NCI-H2196 treated with DMSO at 0.1 percent for 48 hours (cell line): ENCODE results near the gene RGL3.
"Not testable (repeated sequence)": the region's sequence is repeated elsewhere in the genome, so short reads cannot be mapped to it uniquely, and the experiment has no call there.

Experiments
- DNase-seq: peaks from one replicate; lab custom pipeline; 2025; ENCODE audit not compliant: unreplicated experiment; lab: John Stamatoyannopoulos, UW

RGL3 gene, protein sequence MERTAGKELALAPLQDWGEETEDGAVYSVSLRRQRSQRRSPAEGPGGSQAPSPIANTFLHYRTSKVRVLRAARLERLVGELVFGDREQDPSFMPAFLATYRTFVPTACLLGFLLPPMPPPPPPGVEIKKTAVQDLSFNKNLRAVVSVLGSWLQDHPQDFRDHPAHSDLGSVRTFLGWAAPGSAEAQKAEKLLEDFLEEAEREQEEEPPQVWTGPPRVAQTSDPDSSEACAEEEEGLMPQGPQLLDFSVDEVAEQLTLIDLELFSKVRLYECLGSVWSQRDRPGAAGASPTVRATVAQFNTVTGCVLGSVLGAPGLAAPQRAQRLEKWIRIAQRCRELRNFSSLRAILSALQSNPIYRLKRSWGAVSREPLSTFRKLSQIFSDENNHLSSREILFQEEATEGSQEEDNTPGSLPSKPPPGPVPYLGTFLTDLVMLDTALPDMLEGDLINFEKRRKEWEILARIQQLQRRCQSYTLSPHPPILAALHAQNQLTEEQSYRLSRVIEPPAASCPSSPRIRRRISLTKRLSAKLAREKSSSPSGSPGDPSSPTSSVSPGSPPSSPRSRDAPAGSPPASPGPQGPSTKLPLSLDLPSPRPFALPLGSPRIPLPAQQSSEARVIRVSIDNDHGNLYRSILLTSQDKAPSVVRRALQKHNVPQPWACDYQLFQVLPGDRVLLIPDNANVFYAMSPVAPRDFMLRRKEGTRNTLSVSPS

DNA sequence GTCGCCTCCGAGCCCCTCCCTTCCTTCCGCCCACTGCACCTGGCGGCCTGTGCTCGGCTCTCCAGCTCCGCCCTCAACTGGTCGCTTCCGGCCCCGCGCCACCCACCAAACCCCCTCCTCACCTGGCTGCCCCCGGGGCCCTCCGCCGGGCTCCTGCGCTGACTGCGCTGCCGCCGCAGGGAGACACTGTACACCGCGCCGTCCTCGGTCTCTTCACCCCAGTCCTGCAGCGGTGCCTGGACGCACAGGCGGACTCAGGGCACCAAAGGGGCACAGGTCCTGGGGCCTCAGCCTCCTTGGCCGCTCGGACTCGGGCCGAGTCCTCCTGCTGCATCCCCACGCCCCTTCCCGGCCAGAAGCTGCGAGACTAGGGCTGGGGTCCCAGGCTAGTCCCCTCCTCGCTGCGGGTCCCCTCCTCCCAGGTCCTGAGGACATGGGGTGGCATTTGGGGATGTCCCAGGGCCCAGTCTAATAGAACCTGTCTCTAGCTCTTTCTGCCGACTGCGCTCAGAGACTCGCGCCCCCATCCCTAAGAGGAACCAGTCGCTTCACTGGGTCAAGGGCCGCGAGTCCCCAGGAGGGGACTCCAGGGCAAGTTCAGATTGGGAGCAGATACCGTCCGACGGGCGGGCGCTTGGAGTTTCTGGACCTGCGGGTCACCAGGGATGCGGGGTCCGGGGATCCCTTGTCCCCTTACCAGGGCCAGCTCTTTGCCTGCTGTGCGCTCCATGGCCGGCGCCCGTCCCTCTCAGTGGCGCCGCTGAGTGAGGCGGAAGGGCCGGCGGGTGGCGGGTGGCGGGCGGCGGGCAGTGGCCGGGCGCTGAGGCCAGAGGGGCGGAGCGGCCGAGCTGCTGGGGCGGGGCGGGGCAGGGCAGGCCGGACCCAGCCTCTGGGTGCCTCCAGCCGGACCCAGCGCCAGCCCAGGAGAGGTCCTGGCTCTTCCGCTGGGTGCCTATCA, at the start of gene RGL3:
RGL3 (minus strand) TSS at position 766 of the 958 bp plus-strand sequence; CDS start at position 730, 36 bp downstream.
- DNase-seq = peak; percentile 54

DNA sequence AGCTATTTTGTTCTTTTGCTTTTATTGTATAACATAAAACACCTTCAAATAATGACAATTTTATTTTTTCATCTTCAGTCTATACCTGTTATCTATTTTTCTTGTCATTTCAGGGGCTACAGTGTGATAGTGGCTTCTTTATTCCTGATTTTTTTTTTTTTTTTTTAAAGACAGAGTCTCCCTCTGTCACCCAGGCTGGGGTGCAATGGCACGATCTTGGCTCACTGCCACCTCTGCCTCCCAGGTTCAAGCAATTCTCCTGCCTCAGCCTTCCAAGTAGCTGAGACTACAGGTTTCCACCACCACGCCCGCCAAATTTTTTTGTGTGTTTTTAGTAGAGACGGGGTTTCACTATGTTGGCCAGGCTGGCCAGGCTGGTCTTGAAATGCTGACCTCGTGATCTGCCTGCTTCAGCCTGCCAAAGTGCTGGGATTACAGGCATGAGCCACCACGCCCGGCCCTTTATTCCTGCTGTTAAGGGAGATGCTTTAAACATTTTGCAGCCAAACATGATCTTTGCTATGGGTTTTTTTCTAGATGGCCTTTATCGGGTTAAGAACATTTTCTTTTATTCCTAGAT, 49.2 kb upstream of the RGL3 start:
- DNase-seq = not testable (repeated sequence)

DNA sequence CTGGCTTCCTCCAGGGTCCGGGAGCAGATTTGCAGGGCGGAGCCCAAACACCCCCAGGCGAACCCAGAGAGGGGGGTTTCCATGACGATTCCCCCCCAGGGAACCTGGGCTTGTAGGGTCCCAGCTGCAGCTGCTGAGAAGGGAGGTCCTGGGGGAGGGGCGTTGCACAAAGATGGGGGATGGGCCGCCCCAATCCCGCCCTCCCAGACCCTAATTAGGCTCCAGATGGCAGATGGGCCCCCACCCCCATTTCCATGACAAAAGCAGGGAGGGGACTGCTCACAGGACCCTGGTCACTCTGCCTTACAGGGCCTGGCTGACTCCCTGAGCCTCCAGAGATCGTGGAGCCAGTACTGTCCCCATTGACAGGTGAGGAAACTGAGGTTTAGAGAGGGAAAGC, 46.5 kb upstream of the RGL3 start:
- DNase-seq = no peak

DNA sequence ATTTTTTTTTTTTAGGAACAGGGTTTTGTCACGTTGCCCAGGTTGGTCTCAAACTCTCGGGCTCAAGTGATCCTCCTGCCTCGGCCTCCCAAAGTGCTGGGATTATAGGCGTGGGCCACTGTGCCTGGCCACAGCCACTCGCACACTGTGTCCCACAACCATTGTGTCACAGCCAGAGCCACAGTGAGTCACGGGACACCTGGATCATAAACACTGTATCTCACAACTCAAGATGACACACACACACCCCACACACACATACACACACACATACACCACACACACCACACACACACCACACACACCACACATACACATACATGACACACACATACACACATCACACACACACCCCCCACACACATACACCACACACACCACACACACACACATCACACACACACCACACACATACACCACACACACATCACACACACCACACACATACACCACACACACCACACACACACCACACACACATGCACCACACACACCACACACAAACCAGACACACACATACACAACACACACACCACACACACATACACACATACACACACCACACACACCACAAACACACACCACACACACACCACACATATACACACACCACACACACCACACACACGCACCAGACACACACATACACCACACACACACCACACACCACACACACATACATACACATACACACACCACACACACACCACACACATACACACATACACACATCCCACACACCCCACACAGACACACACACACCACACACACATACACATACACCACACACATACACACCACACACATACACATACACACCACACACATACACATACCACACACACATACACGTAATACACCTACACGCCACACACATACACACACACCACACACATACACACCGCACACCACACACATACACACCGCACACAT, 45.5 kb upstream of the RGL3 start:
- no peak for DNase-seq

DNA sequence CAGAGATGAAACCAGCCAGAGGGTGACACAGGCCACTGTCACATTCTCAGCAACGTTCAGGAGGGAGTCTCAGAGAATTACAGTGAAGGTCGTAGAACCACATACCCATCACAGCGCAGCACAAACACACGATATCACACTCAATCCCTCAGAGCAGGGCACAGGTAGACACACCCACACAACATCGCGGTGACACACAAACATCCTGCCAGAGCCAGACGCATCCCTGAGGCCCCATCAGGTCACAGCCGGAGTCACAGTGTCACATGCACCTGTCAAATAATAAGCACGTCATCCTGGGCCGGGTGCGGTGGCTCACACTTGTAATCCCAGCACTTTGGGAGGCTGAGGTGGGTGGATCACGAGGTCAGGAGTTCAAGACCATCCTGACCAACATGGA, 44.3 kb upstream of the RGL3 start:
- DNase-seq = no peak

DNA sequence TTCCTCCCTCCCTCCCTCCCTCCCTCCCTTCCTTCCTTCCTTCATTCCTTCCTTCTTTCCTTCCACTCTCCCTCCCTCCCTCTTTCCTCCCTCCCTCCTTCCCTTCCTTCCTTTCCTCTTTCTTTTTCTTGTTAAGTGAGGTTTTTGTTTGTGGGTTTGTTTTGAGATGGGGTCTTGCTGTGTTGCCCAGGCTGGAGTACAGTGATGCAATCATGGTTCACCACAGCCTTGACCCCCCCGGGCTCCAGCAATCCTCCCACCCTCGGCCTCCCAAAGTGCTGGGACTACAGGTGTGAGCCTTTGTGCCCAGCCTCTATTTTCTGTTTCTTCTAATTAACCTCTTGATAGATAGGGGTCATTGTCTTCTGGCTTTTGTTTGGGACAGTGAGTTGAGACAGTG, 42.3 kb upstream of the RGL3 start:
- no peak for DNase-seq

DNA sequence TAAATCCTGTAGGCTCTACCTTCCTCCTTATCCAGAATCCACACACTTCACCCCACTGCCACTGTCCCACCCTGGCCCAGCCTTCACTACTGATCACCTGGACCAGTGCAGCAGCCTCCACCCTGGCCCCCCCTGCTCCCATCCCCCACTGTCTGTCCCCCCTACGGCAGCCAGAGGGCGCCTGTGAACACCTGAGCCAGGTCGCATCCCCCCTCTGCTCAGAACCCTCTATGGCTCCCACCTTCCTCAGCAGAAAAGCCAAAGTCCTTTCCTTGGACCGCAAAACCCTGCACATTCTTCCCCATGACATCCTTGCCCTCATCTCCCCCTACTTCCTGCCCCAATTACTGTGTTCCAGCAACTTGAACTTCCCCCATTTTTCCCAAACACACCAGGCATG, 41.1 kb upstream of the RGL3 start:
- no peak for DNase-seq

DNA sequence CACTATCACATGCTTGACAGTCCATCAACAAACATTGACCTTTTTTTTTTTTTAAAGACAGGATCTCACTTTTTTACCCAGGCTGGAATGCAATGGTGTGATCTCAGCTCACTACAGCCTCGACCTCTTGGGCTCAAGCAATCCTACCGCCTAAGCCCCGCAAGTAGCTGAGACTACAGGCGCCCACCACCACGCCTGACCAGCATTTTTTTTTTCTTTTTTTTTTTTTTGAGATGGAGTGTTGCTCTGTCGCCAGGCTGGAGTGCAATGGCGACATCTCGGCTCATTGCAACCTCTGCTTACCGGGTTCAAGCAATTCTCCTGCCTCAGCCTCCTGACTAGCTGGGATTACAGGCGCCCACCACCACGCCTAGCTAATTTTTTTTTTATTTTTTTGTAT, 39.8 kb upstream of the RGL3 start:
- DNase-seq = not testable (repeated sequence)

DNA sequence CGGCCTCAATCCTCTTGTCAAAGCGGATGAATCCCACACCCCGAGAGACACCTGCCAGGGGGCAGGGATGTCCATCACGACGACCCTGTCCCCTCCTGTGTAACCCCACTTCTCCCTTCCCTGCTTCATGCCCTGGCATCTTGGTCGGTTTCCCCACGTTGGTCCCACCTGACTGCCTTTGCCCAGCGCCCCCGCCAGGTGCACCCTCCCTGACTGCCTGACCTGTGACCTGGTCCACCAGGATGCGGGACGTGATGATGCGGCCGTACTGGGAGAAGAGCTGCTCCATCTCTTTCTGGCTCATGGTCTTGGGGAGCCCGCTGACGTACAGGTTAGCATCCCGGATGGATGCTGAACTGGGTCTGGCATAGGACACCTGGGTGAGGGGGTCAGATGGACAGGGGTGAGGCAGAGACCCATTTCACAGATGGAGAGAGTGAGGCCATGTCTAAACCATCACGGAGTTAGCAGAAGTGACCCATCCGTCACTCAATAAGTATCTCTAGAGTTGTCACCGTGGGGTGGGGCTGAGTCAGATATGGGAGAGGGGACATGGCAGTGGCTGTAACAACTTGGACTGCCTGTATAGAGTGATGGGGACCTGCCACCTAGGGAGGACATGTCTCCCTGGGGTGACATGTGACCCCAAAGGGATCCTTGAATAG, 39.3 kb upstream of the RGL3 start:
- DNase-seq = no peak

DNA sequence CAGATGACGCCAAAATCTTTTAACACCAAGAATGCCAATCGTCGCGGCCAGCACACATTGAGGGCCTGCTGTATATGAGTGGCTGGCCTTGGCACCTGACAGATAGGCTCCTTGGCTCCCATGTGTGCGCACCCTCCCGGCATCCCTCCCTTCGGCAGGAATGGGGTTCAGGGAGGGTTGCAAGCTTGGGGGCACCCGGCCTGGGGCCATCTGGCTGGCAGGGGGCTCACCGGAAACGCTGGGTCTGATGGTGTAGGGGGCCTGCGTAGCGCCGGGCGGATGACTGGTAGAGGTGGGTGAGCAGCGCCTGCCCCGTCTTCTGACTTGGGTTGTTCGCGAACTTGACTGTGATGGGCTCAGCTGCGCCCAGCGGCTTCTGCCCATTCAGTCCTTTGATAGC, 38.7 kb upstream of the RGL3 start:
- DNase-seq = no peak

DNA sequence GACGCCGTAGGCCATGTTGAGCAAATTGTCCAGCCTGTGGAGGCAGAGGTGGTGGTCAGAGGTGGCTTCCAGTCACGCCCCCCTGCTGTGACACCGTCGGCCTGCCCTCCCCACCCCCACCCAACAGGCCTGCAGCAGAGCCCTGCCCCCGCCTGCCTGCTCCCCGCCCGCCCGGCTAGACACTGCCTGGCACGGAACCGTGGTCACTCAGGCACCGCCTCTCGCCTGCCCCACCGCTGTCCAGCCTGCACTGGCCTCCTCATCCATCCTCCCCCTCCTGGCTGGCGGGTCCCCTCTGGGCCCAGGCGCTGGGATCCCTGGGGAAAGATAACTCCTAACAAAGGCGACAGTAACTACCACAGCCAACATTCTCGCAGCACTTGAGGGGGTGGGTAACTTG, 38.0 kb upstream of the RGL3 start:
- DNase-seq = no peak

DNA sequence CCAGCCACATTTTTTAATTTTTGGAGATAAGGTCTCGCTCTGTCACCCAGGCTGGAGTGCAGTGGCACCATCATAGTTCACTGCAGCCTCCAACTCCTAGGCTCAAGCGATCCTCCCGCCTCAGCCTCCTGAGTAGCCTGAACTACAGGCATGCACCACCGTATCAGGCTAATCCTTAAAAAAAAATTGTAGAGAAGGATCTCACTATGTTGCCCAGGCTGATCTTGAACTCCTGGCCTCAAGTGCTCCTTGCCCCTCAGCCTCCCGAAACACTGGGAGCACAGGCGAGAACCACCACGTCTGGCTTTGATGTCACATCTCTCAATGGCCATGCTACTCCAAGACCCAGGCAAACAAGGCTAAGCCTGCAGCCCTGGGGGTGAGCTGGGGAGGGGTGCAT, 37.5 kb upstream of the RGL3 start:
- DNase-seq = no peak

DNA sequence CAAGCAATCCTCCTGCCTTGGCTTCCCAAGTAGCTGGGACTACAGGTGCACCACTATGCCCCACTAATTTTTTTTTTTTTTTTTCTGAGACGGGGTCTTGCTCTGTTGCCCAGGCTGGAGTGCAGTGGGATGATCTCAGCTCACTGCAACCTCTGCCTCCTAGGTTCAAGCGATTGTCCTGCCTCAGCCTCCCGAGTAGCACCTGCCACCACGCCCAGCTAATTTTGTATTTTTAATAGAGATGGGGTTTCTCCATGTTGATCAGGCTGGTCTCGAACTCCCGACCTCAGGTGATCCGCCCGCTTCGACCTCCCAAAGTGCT, 36.1 kb upstream of the RGL3 start:
- not testable (repeated sequence) for DNase-seq

DNA sequence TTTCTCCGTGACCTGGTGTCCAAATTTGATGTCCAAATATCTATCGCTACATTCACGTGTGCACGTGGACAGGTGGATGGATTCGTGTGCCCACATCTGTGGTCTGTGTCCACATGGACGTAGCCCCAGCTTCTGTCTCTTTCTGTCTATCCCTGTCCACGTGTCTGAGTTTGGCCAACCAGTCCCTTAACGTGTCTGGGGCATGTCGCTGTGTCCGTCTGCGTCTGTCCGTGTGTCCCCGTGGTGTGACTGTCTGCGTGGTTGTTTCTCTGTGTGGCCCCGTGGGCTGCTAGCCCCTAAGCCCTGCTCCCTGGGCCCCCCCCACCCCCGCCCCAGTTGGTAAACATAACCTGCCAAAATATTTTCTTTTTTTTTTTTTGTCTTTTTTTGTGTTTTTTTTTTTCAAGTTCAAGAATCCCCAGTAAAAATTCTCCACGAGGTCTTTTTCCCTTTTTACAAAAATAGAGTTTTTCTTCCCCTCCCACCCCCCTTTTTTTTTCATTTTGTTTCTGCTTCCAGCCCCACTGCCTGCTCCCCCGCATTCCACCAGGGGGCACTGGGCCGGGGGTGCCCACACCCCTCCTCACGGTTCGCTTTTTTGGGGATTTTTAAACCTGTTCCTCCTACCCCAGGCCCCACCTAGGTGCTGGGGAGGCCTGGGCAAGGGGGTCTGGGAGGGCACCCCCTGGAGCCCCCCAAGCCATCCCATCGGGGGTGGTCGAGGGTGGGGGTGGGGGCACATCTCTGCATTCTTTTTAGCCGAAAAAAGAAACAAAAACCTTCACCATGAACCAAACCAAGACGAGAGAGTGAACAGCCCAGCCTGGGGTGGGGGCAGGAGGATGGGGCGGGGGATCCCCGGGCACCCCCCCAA, 34.6 kb upstream of the RGL3 start:
- DNase-seq = no peak

DNA sequence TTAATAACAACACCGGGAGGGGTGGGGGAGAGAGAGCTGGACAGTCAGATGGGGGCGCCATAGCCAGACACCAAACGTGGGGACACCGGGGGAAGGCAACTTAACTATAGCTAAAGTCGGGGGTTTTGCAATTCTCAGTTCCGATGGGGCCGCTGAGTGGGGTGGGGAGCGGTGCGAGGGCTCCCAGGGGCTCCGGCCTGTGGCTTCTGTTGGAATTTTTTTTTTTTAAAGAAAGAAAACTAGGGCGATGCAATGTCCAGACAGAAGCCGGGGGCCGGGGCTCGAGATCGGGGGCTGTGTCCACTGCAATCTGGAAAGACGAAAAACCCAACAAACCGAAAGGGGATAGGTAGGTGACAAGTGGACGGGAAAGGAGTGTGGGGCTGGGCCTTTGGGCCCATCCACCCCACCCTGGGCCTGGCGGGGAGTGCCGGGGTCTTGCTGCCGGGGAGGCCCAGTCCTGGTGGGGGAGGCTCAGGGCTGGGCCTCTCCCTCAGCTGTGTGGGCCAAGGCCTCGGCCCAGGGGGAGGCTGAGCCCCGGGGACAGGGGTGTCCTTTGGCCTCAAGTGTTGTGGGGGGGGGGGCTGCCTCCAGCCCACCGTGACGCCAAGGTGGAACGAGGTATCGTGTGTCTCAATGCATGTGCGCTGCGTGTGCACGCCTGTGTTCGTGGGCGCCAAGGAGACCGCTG, 33.7 kb upstream of the RGL3 start:
- no peak for DNase-seq

DNA sequence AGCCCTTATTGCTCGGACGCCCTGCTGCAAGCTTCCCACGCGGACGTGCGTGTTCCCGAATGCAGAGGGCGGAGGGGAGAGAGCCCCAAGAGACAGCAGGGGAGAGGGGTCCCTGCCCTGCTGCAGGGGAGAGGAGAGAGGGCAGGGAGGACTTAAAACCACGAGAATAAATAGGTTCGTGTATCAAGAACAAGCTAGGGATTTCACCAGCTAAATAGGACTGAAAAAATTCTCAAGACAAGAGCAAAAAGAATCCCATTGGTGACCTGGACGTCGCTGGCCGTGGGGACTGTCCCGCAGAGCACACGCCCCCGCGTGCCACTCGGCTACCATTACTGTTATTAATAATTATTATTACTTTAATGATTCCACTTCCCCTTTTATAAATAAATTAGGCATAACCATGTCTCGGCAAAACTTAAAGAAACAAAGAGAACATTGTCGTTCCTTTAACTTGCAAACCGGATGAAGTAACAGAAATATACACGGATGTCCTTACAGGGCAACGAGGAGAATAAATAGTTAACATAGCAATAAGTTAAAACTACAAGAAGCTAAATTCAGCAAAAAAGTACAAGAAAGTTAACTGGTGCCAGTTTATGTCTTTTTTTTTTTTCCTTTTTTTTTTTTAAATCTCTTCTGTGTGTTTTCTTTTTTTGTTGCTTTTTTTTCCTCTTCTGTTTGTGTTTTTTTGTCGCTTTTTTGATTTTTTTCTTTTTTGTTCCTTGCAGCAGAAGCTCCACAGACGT, 32.9 kb upstream of the RGL3 start:
- no peak for DNase-seq

DNA sequence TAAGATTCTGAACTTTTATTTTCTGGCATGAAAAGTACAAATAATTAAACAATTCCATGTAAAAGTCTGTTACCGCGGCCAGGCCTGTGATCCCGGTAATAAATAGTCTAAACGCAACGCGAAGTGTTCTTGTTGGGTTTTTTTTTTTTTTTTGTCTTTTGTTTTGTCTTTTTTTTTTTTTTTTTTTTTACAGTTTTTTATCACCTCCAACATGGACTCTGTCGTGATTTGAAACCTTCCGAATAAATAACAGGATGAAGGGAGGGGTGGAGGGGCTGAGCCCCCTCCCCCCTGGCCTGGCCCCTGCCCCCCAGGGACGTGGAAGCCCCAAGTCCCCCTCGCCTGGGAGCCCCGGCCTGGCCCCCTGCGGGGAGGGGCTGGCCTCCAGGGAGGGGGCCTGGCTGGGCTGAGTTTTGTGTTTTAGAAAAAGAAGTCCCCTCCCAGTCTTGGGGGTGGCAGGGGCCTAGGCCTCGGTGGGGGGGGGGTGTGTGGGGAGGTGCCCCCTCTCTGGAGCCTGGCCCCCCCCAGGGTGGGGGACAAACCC, 32.3 kb upstream of the RGL3 start:
- no peak for DNase-seq
